Activated naive CD8-positive, alpha-beta T cell treated with anti-CD3 and anti-CD28 coated beads, Interleukin-2, amount 50 U/mL, for 24 hours (primary cell): ENCODE data around the gene MEGF11.

Experiments used
- ATAC-seq: fragments of 150-1000 bp; cut with Tn5 transposase; one replicate; pipeline ENCODE4 v1.10.0; 2021
- DNase-seq: peaks from one replicate; pipeline ENCODE4 v3.0.0; 2021
- H3K27ac Mint-ChIP-seq: one replicate; pipeline ENCODE4 v1.8.0; 2021; ENCODE audit warnings: mild to moderate bottlenecking, mixed read lengths
- H3K27me3 Mint-ChIP-seq: one replicate; pipeline ENCODE4 v1.8.0; 2021; ENCODE audit warnings: mixed read lengths
- H3K36me3 Mint-ChIP-seq: one replicate; pipeline ENCODE4 v1.8.0; 2021; ENCODE audit warnings: low read depth, mixed read lengths
- H3K4me1 Mint-ChIP-seq: one replicate; pipeline ENCODE4 v1.8.0; 2021; ENCODE audit warnings: mixed read lengths
- H3K4me3 Mint-ChIP-seq: one replicate; pipeline ENCODE4 v1.8.0; 2021; ENCODE audit warnings: mild to moderate bottlenecking, moderate library complexity, mixed read lengths
- H3K9me3 Mint-ChIP-seq: one replicate; pipeline ENCODE4 v1.8.0; 2021; ENCODE audit warnings: mixed read lengths

The MEGF11 gene

GRCh38 chr15:66109826-66110225 lies 143.7 kb downstream of the MEGF11 start:
- Mint-ChIP-seq H3K27me3 (peaks cover 3% of the 10 kb centered on the region), H3K4me1 (no peaks in the 10 kb centered on the region), H3K9me3 (no peaks in the 10 kb centered on the region), H3K27ac (no peak overlapping the region), H3K36me3 (no peaks in the 10 kb centered on the region), H3K4me3 (no peak overlapping the region)
- no peak for DNase-seq
- ATAC-seq: no peak

- Mint-ChIP-seq H3K27me3 (peaks cover 3% of the 10 kb centered on the region), H3K9me3 (no peaks in the 10 kb centered on the region), H3K36me3 (no peaks in the 10 kb centered on the region), H3K4me3 (no peak overlapping the region), H3K27ac (no peak overlapping the region), H3K4me1 (no peaks in the 10 kb centered on the region)
- DNase-seq (no peak), ATAC-seq (no peak)
Measured at GRCh38 chr15:66108483-66109265, 144.9 kb downstream of the MEGF11 start.

- H3K27ac Mint-ChIP-seq: no peak overlapping the region
- H3K4me3 Mint-ChIP-seq: no peak overlapping the region
- no peaks in the 10 kb centered on the region for H3K4me1 Mint-ChIP-seq
- no peaks in the 10 kb centered on the region for H3K27me3 Mint-ChIP-seq
- ATAC-seq: no peak
- H3K9me3 Mint-ChIP-seq: no peaks in the 10 kb centered on the region
- no peak for DNase-seq
- no peaks in the 10 kb centered on the region for H3K36me3 Mint-ChIP-seq
Measured at GRCh38 chr15:66107070-66107469, 146.5 kb downstream of the MEGF11 start.

GRCh38 chr15:66105286-66106265 lies 148.0 kb downstream of the MEGF11 start:
- Mint-ChIP-seq H3K27ac (no peak overlapping the region), H3K36me3 (no peaks in the 10 kb centered on the region), H3K4me1 (no peaks in the 10 kb centered on the region), H3K4me3 (no peak overlapping the region), H3K27me3 (no peaks in the 10 kb centered on the region), H3K9me3 (no peaks in the 10 kb centered on the region)
- no peak for ATAC-seq
- no peak for DNase-seq

DNA sequence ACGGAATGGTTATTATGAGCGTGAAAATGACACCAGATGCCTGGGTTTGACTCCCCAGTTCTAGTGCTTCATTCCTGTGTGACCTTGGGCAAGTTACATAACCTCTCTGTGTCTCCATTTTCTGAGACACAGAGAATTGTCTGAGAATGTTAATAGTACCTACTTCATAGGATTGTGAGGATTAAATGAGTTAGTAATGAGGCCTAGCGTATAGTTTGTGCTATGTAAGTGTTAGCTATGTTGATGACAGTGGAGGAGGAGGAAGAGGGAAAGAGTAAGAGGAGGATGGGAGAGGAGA lies 150.3 kb downstream of the MEGF11 start:
- no peaks in the 10 kb centered on the region for H3K36me3 Mint-ChIP-seq
- H3K27ac Mint-ChIP-seq: no peak overlapping the region
- H3K4me1 Mint-ChIP-seq: no peaks in the 10 kb centered on the region
- no peak overlapping the region for H3K4me3 Mint-ChIP-seq
- peaks cover 2% of the 10 kb centered on the region for H3K27me3 Mint-ChIP-seq
- H3K9me3 Mint-ChIP-seq: no peaks in the 10 kb centered on the region
- DNase-seq: no peak
- no peak for ATAC-seq

- DNase-seq: no peak
Measured at GRCh38 chr15:66102563-66103292, 150.8 kb downstream of the MEGF11 start.

GRCh38 chr15:66101715-66102395 lies 151.7 kb downstream of the MEGF11 start:
- DNase-seq (no peak), ATAC-seq (no peak)
- no peaks in the 10 kb centered on the region for H3K4me1 Mint-ChIP-seq
- no peaks in the 10 kb centered on the region for H3K36me3 Mint-ChIP-seq
- no peaks in the 10 kb centered on the region for H3K9me3 Mint-ChIP-seq
- H3K27ac Mint-ChIP-seq: no peak overlapping the region
- peaks cover 2% of the 10 kb centered on the region for H3K27me3 Mint-ChIP-seq
- H3K4me3 Mint-ChIP-seq: no peak overlapping the region

More at GRCh38 chr15:66102563-66103292, 150.8 kb downstream of the MEGF11 start:
- ATAC-seq: no peak
- H3K27ac Mint-ChIP-seq: no peak overlapping the region
- peaks cover 2% of the 10 kb centered on the region for H3K27me3 Mint-ChIP-seq
- H3K4me1 Mint-ChIP-seq: no peaks in the 10 kb centered on the region
- no peak overlapping the region for H3K4me3 Mint-ChIP-seq
- H3K9me3 Mint-ChIP-seq: no peaks in the 10 kb centered on the region
- H3K36me3 Mint-ChIP-seq: no peaks in the 10 kb centered on the region

DNA sequence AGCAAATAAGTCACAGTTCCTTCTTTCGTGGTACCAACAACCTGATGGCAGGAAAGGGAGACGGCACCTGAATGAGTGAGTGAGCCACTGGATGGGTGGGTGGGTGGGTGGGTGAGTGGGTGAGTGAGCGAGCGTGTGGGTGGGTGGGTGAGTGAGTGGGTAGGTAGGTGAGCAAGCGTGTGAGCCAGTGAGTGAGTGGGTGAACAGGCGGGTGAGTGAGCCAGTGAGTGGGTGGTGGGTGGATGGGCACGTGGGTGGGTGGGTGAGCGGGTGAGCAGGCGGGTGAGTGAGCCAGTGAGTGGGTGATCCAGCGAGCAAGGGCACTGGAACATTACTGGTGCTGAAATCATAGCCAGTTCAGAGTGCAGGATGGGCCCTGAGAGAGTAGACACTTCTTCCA lies 152.8 kb downstream of the MEGF11 start:
- no peak overlapping the region for H3K4me3 Mint-ChIP-seq
- no peaks in the 10 kb centered on the region for H3K9me3 Mint-ChIP-seq
- H3K36me3 Mint-ChIP-seq: no peaks in the 10 kb centered on the region
- DNase-seq (no peak), ATAC-seq (no peak)
- peaks cover 2% of the 10 kb centered on the region for H3K27me3 Mint-ChIP-seq
- H3K4me1 Mint-ChIP-seq: no peaks in the 10 kb centered on the region
- no peak overlapping the region for H3K27ac Mint-ChIP-seq

DNA sequence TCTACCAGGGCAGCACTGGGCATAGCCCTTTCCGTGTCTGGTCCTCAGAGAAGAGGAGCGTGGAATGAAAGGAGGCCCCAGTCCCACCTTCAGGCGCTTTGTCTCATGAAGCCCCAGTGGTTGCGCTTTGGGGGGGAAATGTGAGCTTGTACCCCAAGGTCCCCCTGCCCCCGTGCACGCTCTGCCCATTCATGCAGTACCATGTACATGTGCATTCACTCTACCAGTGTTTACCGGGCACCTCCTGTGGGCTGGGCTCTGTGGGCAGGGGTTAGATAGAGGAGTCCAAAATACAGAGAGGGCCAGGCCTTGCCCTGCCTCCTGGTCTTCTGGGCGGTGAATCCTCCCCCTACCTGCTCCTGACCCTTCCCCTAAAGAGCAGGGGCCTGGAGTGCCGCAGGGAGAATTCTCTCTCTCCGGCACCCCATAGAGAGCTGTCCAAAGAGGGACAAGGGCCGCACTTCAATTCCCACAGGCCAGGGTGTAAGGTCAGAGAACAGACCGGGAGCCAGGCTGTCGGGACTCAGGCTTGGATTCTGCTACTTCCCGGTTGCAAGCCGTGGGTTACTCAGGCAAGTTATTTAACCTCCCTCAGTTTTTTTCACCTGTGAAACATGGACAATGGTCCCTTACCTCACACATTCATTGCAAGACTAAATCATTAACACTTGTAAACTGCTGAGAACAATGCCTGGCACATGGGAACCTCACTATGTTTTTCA lies 153.4 kb downstream of the MEGF11 start:
- Mint-ChIP-seq H3K4me3 (no peak overlapping the region), H3K36me3 (no peaks in the 10 kb centered on the region), H3K9me3 (no peaks in the 10 kb centered on the region), H3K27me3 (peaks cover 3% of the 10 kb centered on the region), H3K27ac (no peak overlapping the region), H3K4me1 (no peaks in the 10 kb centered on the region)
- no peak for ATAC-seq
- no peak for DNase-seq

GRCh38 chr15:66098022-66098363 lies 155.6 kb downstream of the MEGF11 start:
- ATAC-seq (no peak), DNase-seq (no peak)
- Mint-ChIP-seq H3K36me3 (no peaks in the 10 kb centered on the region), H3K4me3 (no peak overlapping the region), H3K27ac (no peak overlapping the region), H3K27me3 (peaks cover 7% of the 10 kb centered on the region), H3K4me1 (no peaks in the 10 kb centered on the region), H3K9me3 (no peaks in the 10 kb centered on the region)

DNA sequence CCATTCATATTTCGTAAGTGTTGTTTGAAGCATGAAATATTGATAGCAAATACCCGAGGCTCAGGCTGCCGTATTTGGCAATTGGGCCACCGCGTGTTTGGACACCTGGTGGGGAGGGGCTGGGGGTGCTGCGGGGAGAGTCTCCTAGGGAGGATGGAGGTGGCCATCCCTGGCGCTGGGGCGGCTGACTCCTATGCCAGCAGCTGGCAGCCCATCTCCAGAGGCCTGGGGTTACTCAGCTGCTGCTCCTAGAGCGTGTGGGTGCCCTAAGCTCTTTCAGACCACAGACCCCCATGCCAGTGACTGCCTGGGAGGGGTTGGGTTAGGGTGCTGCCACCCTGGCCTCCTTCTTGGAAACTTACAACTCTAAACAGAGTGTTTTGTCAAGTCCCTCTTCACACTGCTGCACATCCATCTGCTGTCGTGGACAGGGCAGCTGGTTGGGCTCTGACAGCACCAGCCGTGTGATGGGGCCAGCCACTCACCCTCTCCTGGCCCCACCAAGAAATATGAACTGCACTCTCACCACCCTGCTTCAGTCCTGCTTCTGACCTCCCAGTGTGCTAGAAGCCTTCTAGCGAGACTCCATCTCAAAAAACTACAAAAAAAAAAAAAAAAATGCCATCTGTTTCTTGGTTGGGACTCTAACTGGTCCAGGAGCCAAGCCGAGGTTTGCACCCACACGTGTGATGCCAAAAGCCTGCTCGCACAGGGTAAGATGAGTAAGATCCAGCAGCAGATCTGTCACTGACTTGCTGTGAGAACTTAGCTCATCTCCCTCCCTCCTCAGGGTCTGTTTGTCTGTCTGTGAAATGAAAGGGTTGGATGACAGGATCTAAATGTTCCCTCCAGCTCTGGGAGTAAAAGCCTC lies 156.2 kb downstream of the MEGF11 start:
- no peaks in the 10 kb centered on the region for H3K36me3 Mint-ChIP-seq
- ATAC-seq (no peak), DNase-seq (no peak)
- H3K27ac Mint-ChIP-seq: no peak overlapping the region
- no peaks in the 10 kb centered on the region for H3K4me1 Mint-ChIP-seq
- H3K4me3 Mint-ChIP-seq: no peak overlapping the region
- H3K27me3 Mint-ChIP-seq: peaks cover 7% of the 10 kb centered on the region
- H3K9me3 Mint-ChIP-seq: no peaks in the 10 kb centered on the region

DNA sequence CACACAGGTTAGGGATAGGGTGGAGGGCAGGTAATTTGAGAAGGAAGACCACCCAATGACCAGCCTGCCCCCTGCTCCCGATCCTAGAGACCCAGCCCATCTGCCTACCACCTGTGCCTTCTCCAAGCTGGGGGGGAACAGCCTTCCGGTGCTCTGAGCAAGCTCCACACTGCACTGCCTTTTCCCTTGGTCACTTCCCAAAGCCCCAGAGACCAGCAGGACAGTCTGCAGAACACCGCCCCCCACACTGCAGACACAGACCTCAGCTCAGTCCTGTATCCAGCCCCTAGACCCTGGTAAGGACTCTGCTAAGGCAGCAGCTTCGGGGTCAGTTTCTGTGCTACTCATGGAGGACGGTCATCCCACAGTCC lies 156.9 kb downstream of the MEGF11 start:
- ATAC-seq (no peak), DNase-seq (no peak)
- H3K4me1 Mint-ChIP-seq: no peaks in the 10 kb centered on the region
- no peak overlapping the region for H3K4me3 Mint-ChIP-seq
- H3K36me3 Mint-ChIP-seq: no peaks in the 10 kb centered on the region
- peaks cover 7% of the 10 kb centered on the region for H3K27me3 Mint-ChIP-seq
- H3K9me3 Mint-ChIP-seq: no peaks in the 10 kb centered on the region
- no peak overlapping the region for H3K27ac Mint-ChIP-seq
